Head of caudate nucleus (tissue), 42 donors: ENCODE data around the gene ARMC8.

Source experiments
- DNase-seq, 42 donors: peaks; one replicate each; pipeline versions ENCODE4 v3.0.0 to v3.0.0-alpha.2; 2020 to 2021; ENCODE audit warnings: mixed read lengths in 7 of 42
- intact Hi-C: fragments of 100-400 bp; cut with DNase I; formaldehyde crosslinking; loops from one replicate; pipeline ENCODE4 v1.15.0; 2022

ARMC8 gene

DNA sequence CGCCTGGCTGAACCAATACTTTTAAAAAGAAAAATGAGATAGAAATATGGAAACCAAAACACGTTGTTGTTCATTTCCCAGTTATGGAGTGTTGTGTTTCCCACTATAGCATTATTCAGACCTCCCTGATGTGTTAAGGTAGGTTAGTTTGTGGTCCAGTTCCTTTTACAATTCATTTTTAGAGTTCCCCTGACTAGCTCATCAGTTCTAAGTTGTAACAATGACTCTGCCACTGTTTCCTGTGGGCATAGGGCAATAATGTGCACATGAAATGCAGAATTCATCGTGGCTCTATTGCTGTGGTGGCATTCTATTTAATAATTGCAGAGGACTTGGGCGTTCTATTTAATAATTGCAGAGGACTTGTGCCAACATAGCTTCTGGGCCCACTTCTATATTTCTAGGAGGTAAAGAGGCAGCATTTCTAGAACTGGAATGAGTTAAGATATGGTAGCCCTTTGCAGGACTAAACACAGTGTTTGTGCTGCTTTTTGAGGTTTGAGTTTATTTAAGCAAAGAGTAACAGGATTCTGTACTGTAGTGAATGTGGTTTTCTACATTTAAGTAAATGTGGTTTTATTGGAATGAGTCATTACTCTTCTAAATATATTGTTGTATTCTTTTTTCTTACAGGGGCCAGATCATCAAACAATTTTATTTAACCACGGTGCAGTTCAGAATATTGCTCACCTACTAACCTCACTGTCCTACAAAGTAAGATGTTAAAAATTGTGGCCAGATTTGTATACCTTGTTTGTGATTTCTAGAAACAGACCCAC is 47.5 kb downstream of the ARMC8 start:
- intact Hi-C loops = no loop called here
- no peak for DNase-seq

DNA sequence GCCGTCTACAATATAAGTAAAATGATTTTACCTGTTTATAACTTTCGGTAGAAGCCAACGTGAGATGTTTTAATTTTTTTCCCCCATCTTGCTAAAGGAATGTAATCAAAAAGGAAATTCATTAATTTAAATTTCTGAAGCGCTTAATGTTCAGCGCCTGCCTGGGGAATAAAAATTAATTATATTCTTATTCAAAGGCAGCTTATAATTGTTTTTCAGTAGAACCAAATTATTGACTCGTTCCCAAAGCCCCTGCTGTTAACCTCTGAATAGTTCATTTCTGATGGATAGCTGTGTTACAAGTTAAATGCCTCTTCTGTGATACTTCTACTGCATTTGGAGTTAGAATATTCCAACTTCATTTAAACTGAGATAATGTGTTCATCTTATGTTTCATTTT is 51.6 kb downstream of the ARMC8 start:
- intact Hi-C loops = no loop called here
- DNase-seq = no peak

DNA sequence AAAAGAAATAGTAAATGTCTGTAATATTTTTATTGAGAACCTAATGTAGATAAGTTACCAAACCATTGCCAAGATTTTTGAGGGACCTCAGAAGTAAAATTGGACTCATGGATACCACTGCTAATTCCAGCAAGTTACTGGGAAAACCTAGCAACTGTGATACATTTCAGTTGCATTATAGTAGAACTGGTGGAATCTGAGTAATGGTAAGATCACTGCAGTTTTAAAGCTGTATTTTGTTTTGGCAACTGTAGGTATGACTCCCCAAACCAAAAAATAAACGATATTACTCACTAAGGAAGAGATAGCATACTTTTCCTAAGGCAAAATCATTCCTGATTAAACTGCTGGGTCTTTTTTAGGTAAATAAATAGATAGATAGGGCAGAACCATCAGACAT is 54.0 kb downstream of the ARMC8 start:
- DNase-seq = no peak
- intact Hi-C loops = no loop called here

DNA sequence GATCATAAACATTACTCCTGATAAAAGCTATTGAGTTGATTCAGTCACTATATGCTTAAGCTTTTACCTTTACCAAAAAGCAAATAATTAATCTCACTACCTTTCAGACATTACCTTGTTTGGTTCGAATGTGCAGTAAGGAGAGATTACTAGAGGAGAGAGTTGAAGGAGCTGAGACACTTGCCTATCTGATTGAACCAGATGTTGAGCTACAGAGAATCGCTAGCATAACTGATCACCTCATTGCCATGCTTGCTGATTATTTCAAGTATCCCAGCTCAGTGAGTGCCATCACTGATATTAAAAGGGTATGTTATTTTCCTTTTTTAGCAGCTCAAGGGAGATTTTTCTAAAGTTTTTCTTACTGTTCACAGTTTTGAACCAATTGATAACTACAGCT is 54.6 kb downstream of the ARMC8 start:
- DNase-seq = no peak
- intact Hi-C loops = no loop called here

DNA sequence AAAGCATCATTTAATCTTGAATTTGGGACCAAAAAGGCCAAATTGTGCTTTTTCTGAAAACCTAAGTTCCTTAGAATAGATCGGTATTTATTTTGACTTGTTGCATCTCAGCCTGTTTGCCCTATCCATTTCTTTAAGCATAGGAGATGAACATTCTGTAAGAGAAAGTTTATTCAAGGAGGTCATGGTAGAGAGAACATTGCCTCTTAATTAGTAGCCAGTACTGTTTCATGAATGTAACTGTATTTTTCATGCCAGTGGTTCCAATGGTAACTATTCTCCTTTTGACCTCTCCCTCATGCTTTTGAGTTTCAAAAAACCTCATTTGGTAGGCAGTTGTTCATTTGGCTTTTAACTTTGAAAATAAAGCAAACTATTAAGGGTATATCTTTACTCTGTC is 55.4 kb downstream of the ARMC8 start:
- intact Hi-C loops = no loop called here
- DNase-seq = no peak

DNA sequence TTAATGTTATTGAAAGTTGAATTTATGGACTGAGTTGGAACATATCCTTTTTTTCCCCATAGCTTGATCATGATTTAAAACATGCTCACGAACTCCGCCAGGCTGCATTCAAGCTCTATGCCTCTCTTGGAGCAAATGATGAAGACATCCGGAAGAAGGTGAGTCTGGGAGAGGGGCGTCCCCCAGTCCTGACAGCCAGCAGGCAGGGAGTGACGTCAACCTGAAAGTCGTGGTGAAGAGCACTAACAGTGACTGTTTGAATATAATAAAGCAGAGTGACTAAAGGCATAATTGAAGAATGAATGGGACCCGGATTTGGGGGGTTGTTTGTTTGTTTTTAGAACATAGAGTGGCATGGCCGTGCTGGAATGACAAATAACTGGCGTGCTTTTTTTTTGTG is 57.9 kb downstream of the ARMC8 start:
- DNase-seq = no peak
- intact Hi-C loops = no loop called here

DNA sequence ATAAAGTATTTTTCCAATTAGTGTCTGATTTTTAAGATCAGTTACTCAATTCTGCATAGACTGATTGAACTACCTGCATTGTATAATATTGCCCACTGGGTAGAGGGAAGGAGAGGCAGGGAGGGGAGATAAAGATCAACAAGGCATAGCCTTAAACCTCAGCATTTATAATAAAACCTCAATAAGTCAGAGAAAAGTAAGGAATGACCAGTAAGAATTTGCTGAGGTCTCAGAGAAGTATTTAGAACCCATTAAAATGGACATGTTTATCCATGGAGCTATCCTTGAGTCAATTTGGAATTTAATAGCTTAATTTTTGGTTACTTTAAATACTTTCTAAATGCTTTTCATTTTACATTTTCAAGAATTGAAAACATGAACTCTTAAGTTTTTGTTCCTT is 62.5 kb downstream of the ARMC8 start:
- intact Hi-C loops = no loop called here
- no peak for DNase-seq

DNA sequence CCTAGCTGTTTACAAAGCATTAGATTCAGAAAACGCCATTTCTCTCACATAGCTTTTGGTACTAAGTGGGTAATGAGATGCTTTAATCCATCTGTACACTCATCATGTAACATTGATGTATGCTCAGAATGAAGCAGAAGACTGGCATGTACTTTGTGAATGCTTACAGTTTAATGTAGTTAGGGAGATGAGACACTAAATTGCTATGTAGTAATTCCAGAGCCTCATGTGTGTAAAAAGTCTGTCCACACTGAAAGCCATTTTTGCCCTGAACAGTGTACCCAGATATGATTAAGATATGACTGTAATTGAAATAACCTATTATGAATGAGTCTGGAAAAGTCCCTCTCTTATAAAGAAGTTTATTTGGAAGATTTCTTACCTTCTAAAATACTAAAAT is 66.5 kb downstream of the ARMC8 start:
- intact Hi-C loops = no loop called here
- DNase-seq = no peak

DNA sequence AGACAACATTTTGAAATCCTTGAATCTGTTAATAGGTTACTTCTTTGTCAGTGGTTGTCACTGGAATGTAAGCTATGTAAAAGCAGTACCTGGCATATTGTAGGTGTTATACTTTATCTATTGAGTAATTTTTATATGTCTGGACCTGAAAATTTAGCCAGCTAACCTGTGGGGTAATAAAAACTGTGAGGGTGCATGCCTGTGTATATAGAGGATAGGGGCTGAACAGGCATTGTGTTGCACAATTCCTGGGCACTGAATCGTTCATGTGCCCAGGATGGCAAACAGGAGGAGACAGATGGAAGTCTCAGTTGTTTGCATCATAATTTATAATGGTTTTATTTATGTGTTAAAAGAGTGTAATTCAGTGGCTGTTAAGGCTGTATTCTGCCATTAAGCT is 67.1 kb downstream of the ARMC8 start:
- intact Hi-C loops = no loop called here
- no peak for DNase-seq

DNA sequence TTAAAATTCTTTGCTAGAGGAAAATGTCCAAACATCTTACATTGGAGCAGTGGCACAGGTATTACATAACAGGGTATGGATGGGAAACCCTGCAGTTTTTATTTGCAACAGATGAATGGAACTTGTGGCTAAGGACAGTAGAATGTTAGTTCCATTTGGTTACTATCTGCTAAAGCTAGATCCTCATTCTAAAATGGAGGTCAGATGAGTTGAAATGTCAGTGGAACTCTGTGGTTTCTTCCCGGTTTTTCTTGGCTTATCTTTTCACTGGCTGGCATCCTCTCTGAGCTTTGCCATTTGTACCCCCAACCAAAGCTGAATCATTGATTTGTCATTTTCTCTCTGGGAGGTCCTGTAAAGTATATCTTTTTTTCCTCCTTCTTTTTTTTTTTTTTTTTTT is 68.9 kb downstream of the ARMC8 start:
- no peak for DNase-seq
- intact Hi-C loops = no loop called here

DNA sequence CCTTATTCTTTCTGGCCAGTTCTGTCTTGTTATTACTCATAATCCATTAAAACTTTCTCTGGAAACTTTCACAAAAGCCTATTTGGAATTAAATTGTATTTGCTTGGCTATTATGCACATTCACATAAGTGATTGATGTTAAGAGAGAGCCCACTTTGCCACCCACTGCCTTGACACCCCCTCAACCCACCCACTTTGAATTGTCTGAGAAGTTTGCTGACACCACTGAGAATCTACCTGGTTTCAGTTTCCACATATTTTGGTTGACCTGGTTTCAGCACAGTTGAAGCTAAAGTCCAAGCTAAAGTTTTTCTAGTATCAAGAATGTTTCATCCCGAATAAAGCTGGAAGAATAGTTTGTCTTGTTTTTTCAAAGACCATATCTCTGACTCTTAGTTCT is 70.9 kb downstream of the ARMC8 start:
- peak in 1 of 42 donors; percentile 4 for DNase-seq
- intact Hi-C loops = no loop called here

DNA sequence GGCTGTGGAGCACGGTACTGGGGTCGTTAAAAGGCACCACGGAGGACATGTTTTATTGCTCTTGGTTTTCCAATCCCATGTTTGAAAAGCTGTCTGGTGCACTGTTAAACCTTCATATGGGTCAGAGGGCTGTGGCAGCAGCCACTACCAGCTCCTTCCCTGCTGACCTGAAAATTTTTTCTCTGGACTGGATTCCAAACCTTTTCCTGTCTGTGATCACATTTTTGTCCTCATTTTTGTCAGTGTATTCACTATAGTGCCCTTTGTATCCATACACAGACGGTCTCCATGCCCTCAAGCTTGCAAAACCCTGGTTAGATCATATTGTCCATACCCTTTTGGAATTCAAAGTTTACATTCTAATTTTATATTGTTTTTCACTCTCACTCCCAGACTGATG is 72.0 kb downstream of the ARMC8 start:
- no peak for DNase-seq
- intact Hi-C loops = no loop called here

DNA sequence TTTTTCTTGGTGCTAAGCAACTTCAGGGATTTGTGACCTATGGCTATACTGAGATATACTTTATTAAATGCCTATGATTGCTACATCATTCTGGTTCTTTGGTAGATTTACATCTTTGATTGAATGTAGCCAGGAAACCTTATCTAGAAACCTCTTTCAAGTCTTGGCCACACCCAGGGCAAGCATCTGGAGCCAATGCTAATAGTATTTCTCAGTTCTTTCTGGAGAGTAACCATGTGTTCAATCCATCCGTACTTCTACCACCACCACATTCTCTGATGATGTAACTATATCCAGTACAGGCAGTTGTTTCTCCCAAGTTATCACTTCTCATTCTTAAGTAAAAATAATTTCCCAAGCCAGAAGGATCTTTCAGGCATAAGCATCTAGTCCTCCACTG is 73.5 kb downstream of the ARMC8 start:
- DNase-seq = no peak
- intact Hi-C loops = no loop called here

DNA sequence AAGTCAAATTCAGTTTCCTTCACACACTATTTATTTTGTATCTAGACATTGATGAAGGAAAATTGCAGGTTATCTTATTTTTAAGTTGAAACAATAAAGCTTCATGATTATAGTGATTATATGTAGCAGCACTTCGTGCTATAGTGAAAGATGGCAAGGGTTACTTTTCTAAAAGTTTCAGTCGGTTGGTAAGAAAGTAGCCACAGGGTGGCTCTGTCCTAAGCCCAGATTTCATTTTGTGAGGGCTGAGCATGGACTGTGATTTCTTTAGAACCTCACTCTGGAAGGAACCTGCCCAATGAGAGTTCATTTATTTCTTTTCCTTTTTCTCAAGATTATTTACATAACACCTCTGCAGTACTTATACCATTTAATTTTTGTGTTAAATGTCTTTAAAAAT is 76.0 kb downstream of the ARMC8 start:
- intact Hi-C loops = no loop called here

DNA sequence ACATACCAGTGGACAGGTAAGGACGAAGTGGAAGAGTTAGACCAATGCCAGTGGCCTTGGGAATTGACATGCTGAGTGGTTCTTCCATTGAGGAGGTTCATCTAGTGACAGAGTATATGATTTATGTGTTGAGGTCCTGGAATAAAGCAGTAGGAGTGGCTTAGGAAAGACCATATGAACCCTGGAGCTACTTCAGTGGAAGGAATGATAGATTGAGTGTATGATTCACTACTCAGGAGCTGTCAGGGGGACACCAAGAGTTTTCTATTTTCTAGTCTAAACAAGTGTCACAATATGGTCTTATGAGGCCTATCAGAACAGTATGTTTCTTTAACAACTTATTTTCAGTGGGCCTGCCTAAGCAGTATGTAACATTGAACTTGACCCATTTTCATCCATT is 78.6 kb downstream of the ARMC8 start:
- intact Hi-C loops = no loop called here
- no peak for DNase-seq

More for the DNA sequence above, 76.0 kb downstream of the ARMC8 start:
- DNase-seq = peak in 1 of 42 donors; percentile 5

DNA sequence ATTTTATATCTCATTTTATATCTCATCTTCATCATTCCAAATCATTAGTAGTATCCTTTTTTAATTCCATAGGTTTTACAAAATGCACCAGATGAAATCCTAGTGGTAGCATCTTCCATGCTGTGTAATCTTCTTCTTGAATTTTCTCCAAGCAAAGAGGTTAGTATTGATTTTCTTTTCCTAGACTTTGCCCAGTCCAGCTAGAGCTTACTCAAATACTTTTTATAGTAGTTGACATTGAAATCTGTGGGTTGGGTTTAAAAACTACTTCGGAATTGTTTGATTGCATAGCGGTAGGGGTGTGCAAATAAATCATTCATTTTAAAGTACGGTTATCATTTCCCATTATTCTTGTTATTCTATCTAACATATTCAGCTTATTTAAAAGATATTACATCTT is 80.0 kb downstream of the ARMC8 start:
- intact Hi-C loops = no loop called here
- DNase-seq = no peak

DNA sequence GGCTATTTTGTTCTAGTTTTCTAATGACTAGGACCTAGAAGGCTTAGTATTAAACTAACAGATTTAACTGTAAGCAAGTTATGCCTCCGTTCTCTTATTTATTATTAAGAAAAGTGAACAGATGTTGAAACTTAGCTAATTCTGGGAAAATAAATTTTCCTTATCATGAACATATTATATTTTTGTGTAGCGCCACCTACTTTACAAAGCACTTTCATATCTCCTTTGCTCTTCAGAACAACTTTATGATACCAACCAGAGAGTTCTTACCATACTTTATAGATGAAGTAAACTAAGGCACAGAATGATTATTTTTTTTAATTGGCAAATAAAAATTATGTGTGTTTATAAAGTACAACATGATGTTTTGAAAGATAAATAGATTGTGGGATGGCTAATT is 83.1 kb downstream of the ARMC8 start:
- intact Hi-C loops = no loop called here
- DNase-seq = no peak

DNA sequence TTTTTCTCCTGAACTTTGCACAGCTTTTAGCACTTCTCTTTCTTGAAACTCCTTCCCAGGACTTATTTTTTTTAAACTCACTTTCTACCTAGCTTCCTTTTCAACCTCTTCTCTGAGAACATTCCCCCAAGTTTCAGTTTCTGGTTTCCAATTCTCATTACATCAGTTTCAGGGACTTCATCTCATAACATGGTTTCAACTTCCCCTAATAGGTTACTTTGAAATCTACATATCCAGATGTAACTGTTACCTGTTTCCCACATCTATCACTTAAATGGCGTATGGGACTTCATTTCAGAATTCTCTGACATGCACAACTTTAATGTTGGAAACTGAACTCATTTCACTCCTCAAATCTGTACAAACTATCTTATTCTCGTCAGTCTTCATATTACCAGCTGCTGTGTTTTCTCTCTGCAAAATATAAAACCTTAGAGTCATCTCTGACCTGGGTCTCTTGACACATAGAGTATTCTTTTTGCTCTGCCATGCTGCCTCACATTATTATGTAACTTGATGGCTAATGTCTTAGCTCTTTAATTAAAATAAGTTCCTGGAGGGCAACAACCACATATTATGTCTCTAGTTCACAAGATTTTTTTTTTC is 84.2 kb downstream of the ARMC8 start:
- no peak for DNase-seq
- intact Hi-C loops = no loop called here

DNA sequence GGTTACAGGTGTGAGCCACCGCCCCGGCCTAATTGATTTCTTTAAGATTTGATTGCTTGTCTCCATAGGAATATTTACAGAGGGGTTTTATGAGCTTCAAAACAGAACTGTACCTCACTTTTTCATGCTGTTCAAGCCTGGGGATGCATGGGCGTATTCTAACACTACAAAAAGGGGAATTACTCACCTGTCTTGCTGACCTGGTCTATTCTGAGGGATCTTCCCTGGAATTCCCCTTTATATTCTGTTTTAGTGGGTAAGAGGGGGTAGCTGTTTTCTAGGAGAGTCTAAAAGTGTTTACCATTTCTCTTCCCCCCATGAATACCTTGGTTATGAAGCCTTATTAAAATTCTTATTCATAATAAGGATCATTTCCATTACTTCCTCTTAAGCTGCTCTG is 94.5 kb downstream of the ARMC8 start:
- DNase-seq = no peak
- intact Hi-C loops = no loop called here

DNA sequence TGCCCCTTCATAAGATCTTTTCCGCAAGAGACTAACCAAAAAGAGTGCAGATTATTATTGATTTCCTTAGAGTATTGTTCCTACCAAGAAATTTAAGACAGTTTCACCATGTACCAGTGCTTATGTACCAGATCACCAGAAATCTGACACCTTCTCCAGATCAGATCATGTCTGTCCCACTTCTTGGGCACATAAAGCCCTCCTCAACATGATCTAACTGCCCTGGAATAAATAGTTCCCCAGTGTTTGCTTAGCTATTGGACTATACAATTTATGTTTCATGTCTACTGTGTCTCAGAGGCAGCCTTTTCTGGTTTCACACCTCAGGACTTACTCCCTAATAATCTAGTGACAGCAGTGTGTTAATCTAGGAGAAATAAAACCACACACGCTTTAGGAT is 95.7 kb downstream of the ARMC8 start:
- intact Hi-C loops = no loop called here
- no peak for DNase-seq

DNA sequence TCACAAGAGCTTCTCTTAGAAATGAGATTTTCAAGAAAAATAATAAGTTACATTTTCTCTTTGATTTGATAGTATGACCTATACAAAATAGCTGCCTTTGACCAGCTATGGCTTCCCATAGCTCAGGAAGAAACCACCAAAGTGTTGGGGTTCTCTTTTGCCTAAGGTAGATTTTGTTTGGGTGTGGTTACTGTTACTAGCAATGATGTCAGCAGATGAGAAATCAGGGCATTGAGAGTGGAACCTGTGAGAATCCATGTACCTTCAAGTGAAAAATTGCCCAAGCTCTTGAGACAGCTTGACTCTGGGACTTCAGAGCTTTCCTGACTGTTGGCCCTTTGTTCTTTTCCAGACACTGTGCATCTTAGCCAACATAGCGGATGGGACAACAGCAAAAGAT is 97.0 kb downstream of the ARMC8 start:
- intact Hi-C loops = no loop called here
- DNase-seq = no peak
